CD14-positive monocyte (primary cell): ENCODE measurements around the gene THAP7. TPM values are rescaled to one million over a fixed set of nuclear protein-coding genes. Genes with fewer than 3 reads are reported as not detected.

Experiments
- DNase-seq, 3 donors: peaks; one replicate each; pipeline ENCODE4 v3.0.0-alpha.2; 2011 to 2022
- H2AFZ ChIP-seq: 2 replicates; pipeline ENCODE4 v1.6.0; 2012; ENCODE audit warnings: mild to moderate bottlenecking, low read depth, low read length, inconsistent platforms; ENCODE audit not compliant: insufficient read depth, poor library complexity, severe bottlenecking
- H3K27ac ChIP-seq, 2 donors: 1 replicate in 1 of 2; 2 replicates in 1 of 2; pipeline ENCODE4 v1.5.1; 2012 to 2013; ENCODE audit warnings: low read length in 2 of 2, control low read depth in 1 of 2, inconsistent platforms in 1 of 2, low read depth in 1 of 2, mild to moderate bottlenecking in 1 of 2
- H3K27me3 ChIP-seq, 2 donors: one replicate each; pipeline versions ENCODE4 v1.6.0 to v1.6.1; 2011 to 2013; ENCODE audit warnings: low read length in 2 of 2; ENCODE audit not compliant: control insufficient read depth in 2 of 2, insufficient read depth in 2 of 2
- H3K36me3 ChIP-seq, 2 donors: replicated peaks in 1 of 2; 1 replicate in 1 of 2; 2 replicates in 1 of 2; pipeline versions ENCODE4 v1.5.1 to v1.6.1; 2012 to 2013; ENCODE audit warnings: low read length in 2 of 2, control low read depth in 1 of 2, inconsistent platforms in 1 of 2, mild to moderate bottlenecking in 1 of 2; ENCODE audit not compliant: insufficient read depth in 2 of 2, control insufficient read depth in 1 of 2
- H3K4me1 ChIP-seq, 2 donors: 1 replicate in 1 of 2; 2 replicates in 1 of 2; pipeline versions ENCODE4 v1.5.1 to v1.6.1; 2012 to 2013; ENCODE audit warnings: low read length in 2 of 2, control low read depth in 1 of 2, inconsistent platforms in 1 of 2, mild to moderate bottlenecking in 1 of 2, moderate library complexity in 1 of 2; ENCODE audit not compliant: insufficient read depth in 2 of 2, control insufficient read depth in 1 of 2
- H3K4me2 ChIP-seq: replicated peaks from 2 replicates; pipeline ENCODE3; 2012; ENCODE audit warnings: low read length, moderate library complexity, mild to moderate bottlenecking; ENCODE audit not compliant: poor library complexity, severe bottlenecking; ENCODE audit errors: extremely low read depth
- H3K4me3 ChIP-seq, 3 experiments: fragments of 200-600 bp in 1 of 3; sonication (generic) in 1 of 3; replicated peaks in 1 of 3; 1 replicate in 2 of 3; 2 replicates in 1 of 3; pipeline ENCODE4 v1.5.1; 2011 to 2013; ENCODE audit warnings: low read length in 3 of 3, mild to moderate bottlenecking in 3 of 3, control low read depth in 2 of 3, low read depth in 2 of 3, inconsistent platforms in 1 of 3, moderate library complexity in 1 of 3
- H3K79me2 ChIP-seq: 2 replicates; pipeline ENCODE4 v1.6.0; 2012; ENCODE audit warnings: mild to moderate bottlenecking, control low read depth, inconsistent platforms, low read length, moderate library complexity; ENCODE audit not compliant: insufficient read depth
- H3K9ac ChIP-seq: 2 replicates; pipeline ENCODE4 v1.6.0; 2017; ENCODE audit warnings: low read length, mild to moderate bottlenecking; ENCODE audit not compliant: insufficient read depth, poor library complexity, severe bottlenecking
- H3K9me3 ChIP-seq, 2 donors: replicated peaks in 1 of 2; 1 replicate in 1 of 2; 2 replicates in 1 of 2; pipeline versions ENCODE4 v1.5.1 to v1.6.1; 2012 to 2013; ENCODE audit warnings: low read length in 2 of 2, control low read depth in 1 of 2; ENCODE audit not compliant: control insufficient read depth in 1 of 2, insufficient read depth in 1 of 2
- H4K20me1 ChIP-seq: 2 replicates; pipeline ENCODE4 v1.6.0; 2012; ENCODE audit warnings: mild to moderate bottlenecking, low read length, control low read depth, moderate library complexity; ENCODE audit not compliant: insufficient read depth
- H3K27ac Mint-ChIP-seq, 7 donors: one replicate each; pipeline ENCODE4 v1.8.0; 2020; ENCODE audit warnings: mild to moderate bottlenecking in 7 of 7, mixed read lengths in 7 of 7, moderate library complexity in 6 of 7, inconsistent platforms in 2 of 7
- H3K27me3 Mint-ChIP-seq, 3 donors: one replicate each; pipeline ENCODE4 v1.8.0; 2021 to 2022; ENCODE audit warnings: low read depth in 3 of 3, mild to moderate bottlenecking in 3 of 3, mixed read lengths in 3 of 3, moderate library complexity in 3 of 3, inconsistent platforms in 1 of 3
- H3K36me3 Mint-ChIP-seq, 2 donors: one replicate each; pipeline ENCODE4 v1.8.0; 2020; ENCODE audit warnings: mixed read lengths in 2 of 2, inconsistent platforms in 1 of 2, mild to moderate bottlenecking in 1 of 2
- H3K4me1 Mint-ChIP-seq: one replicate; pipeline ENCODE4 v1.8.0; 2020; ENCODE audit warnings: mild to moderate bottlenecking, mixed read lengths
- H3K4me3 Mint-ChIP-seq, 2 donors: one replicate each; pipeline ENCODE4 v1.8.0; 2020; ENCODE audit warnings: mild to moderate bottlenecking in 2 of 2, mixed read lengths in 2 of 2, moderate library complexity in 1 of 2
- H3K9me3 Mint-ChIP-seq, 7 donors: one replicate each; pipeline ENCODE4 v1.8.0; 2020 to 2022; ENCODE audit warnings: mixed read lengths in 7 of 7, mild to moderate bottlenecking in 6 of 7, moderate library complexity in 6 of 7, inconsistent platforms in 2 of 7
- WGBS: methylation state at CpG from one replicate; pipeline ENCODE4 v1.1.5; 2013; ENCODE audit warnings: missing lambda C conversion rate; ENCODE audit not compliant: insufficient coverage; 5-methylcytosine and 5-hydroxymethylcytosine counted together
- intact Hi-C, 2 donors: fragments of 100-400 bp; cut with micrococcal nuclease; formaldehyde crosslinking; loops; one replicate each; pipeline versions ENCODE4 v1.15.0 to v1.15.1; 2023
- polyA plus RNA-seq, 3 donors: library from polyadenylated mRNA; depleted of rRNA in 1 of 3; unstranded in 2 of 3; stranded (reverse) in 1 of 3; fragments of 300-500 nt in 2 of 3; fragments of >200 nt in 1 of 3; fragmentation: Illumina TruSeq in 2 of 3; gene quantifications; 1 replicate in 2 of 3; 2 replicates in 1 of 3; pipeline ENCODE4 v1.2.3, GENCODE V29; 2012 to 2021
- TF ChIP-seq, protein P1 (sequence below): fragments of 200-600 bp; IDR thresholded peaks from one replicate; pipeline ENCODE4 v1.8.0; 2022; ENCODE audit warnings: antibody characterized with exemption, mild to moderate bottlenecking

THAP7 gene
- polyA plus RNA-seq, 3 donors: 18.4 to 22.9 (median 19.8) TPM

DNA sequence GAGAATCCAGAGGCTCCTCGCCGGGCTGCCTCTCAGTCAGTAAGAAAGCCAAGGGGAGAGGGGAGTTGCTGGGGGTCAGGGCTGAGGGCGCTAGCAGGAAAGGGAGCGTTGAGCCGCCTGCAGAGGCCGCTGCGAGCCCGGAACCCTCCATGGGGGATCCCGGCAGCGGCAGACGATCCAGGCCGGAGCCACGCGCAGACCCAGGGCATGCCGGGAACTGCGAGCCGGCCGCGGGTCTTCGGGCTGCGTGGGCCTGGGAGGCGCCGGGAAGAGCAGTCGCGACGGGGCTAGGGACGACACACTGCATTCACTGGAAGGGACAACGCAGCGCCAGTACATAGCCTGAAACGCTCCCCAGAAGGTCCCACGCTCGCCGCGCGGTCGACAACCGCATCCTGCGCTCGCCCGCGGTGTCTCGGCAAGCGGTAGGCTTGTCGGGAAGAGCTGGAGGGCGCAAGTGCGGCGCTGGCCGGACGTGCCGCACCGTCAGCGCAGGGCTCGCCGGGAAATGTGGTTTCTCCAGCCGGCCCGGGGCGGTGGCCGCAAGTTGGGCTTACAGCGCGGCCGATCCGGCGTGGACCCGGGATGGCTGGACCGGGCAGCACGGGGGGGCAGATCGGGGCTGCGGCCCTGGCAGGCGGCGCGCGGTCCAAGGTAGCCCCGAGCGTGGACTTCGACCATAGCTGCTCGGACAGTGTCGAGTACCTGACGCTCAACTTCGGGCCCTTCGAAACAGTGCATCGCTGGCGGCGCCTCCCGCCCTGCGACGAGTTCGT lies 19.9 kb downstream of the THAP7 start, which contains the start of gene LZTR1:
Gene LZTR1, plus strand, starts transcription at position 511 of the 776 bp plus-strand sequence. Its CDS starts 75 bp downstream, at position 586.
- H3K9me3 ChIP-seq: peaks cover 9 to 10% of the 10 kb centered on the region in 2 donors
- peaks cover 31 to 46% of the 10 kb centered on the region in 2 donors for H3K4me1 ChIP-seq

More for the DNA sequence above, 19.9 kb downstream of the THAP7 start, which contains the start of gene LZTR1:
- Histone ChIP-seq H3K27me3 (peaks cover 0 to 3% of the 10 kb centered on the region in 2 donors), H3K4me2 (peak within 1 kb of the TSS; percentile 77), H4K20me1 (no peaks in the 10 kb centered on the region), H3K79me2 (peaks cover 15% of the 10 kb centered on the region), H2AFZ (peak within 1 kb of the TSS; percentile 92), H3K27ac (peak within 1 kb of the TSS; percentile 82 to 90), H3K36me3 (peaks cover 17 to 25% of the 10 kb centered on the region in 2 donors), H3K9ac (peak within 1 kb of the TSS; percentile 73), H3K4me3 (peak within 1 kb of the TSS; percentile 61 to 80 (median 73))
- peaks cover 43% of the 10 kb centered on the region for H3K4me1 Mint-ChIP-seq
- peaks cover 4 to 11% (median 10%) of the 10 kb centered on the region in 3 donors for H3K27me3 Mint-ChIP-seq
- under 1% methylated on average over 87 of the region's 87 CpGs for WGBS
- TF ChIP-seq, protein P1, sequence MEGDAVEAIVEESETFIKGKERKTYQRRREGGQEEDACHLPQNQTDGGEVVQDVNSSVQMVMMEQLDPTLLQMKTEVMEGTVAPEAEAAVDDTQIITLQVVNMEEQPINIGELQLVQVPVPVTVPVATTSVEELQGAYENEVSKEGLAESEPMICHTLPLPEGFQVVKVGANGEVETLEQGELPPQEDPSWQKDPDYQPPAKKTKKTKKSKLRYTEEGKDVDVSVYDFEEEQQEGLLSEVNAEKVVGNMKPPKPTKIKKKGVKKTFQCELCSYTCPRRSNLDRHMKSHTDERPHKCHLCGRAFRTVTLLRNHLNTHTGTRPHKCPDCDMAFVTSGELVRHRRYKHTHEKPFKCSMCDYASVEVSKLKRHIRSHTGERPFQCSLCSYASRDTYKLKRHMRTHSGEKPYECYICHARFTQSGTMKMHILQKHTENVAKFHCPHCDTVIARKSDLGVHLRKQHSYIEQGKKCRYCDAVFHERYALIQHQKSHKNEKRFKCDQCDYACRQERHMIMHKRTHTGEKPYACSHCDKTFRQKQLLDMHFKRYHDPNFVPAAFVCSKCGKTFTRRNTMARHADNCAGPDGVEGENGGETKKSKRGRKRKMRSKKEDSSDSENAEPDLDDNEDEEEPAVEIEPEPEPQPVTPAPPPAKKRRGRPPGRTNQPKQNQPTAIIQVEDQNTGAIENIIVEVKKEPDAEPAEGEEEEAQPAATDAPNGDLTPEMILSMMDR: peak; percentile 56
- peak within 1 kb of the TSS; percentile 84 to 92 (median 89) for H3K27ac Mint-ChIP-seq
- peaks cover 10 to 19% (median 13%) of the 10 kb centered on the region in 7 donors for H3K9me3 Mint-ChIP-seq
- DNase-seq: peak; percentile 69 to 78 (median 74)
- peaks cover 35 to 37% of the 10 kb centered on the region in 2 donors for H3K36me3 Mint-ChIP-seq
- peak within 1 kb of the TSS; percentile 88 to 98 for H3K4me3 Mint-ChIP-seq
- intact Hi-C loops: loop anchor here in 1 of 2 donors (10.0 kb wide), 1 partner anchor 63 kb away; the partner anchor contains the start of gene LRRC74B
